Neural progenitor cell (in vitro differentiated cells): ENCODE results near the gene CNTNAP4.

Experiments
- CTCF ChIP-seq: fragments of 200-600 bp; sonication (generic); IDR thresholded peaks from 2 replicates; pipeline ENCODE4 v1.5.1; 2017; ENCODE audit warnings: antibody characterized with exemption, mild to moderate bottlenecking
- EZH2 ChIP-seq: fragments of 200-600 bp; sonication (generic); IDR thresholded peaks from 2 replicates; pipeline ENCODE4 v1.6.1; 2017; ENCODE audit warnings: antibody characterized with exemption, mild to moderate bottlenecking, moderate library complexity
- EZH2phosphoT487 ChIP-seq: fragments of 200-600 bp; sonication (generic); IDR thresholded peaks from 2 replicates; pipeline ENCODE4 v1.6.1; 2017; ENCODE audit warnings: antibody characterized with exemption

DNA sequence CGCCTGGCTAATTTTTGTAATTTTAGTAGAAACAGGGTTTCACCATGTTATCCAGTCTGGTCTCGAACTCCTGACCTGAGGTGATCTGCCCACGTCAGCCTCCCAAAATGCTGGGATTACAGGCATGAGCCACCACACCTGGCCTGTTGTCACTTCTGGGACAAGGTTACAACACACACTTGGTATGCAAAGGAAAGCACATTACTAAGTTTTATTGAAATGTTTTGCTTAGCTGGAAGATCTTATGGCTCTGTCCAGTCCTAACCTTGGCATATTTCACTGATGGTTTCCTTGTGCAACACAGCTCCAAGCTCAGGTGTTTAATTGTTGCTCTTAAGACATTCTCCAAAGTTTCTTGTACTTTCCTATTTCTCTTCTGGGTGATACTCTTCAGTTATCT, 94.2 kb downstream of the CNTNAP4 start:
- TF ChIP-seq EZH2 = no peak
- no peak for TF ChIP-seq CTCF
- no peak for TF ChIP-seq EZH2phosphoT487
